Keratinocyte (primary cell): ENCODE data around the gene EGLN1. TPM values are rescaled to one million over a fixed set of nuclear protein-coding genes. Genes with fewer than 3 reads are reported as not detected.

Experiments
- DNase-seq: peaks from one replicate; pipeline ENCODE4 v3.0.0-alpha.2; 2011; ENCODE audit warnings: low read depth, missing footprints, low spot score
- FAIRE-seq: peaks from 2 replicates; lab custom pipeline; 2011; peaks lifted over from hg19 to GRCh38; lab: Jason Lieb, UNC
- H2AFZ ChIP-seq: 2 replicates; pipeline ENCODE4 v1.6.0; 2012; ENCODE audit warnings: low read length, control low read depth, inconsistent platforms; ENCODE audit not compliant: control insufficient read depth
- H3K27ac ChIP-seq: 2 replicates; pipeline ENCODE4 v1.5.1; 2011; ENCODE audit warnings: low read length; ENCODE audit not compliant: control insufficient read depth, insufficient read depth
- H3K27me3 ChIP-seq: 3 replicates; pipeline ENCODE4 v1.6.0; 2011; ENCODE audit warnings: low read length; ENCODE audit not compliant: control insufficient read depth, insufficient read depth; ENCODE audit errors: extremely low read depth
- H3K36me3 ChIP-seq, 2 experiments: 2 replicates in 1 of 2; 3 replicates in 1 of 2; pipeline ENCODE4 v1.5.1; 2011; ENCODE audit warnings: low read length in 2 of 2, mild to moderate bottlenecking in 1 of 2; ENCODE audit not compliant: control insufficient read depth in 2 of 2, insufficient read depth in 2 of 2; ENCODE audit errors: extremely low read depth in 1 of 2
- H3K4me1 ChIP-seq: 3 replicates; pipeline ENCODE4 v1.5.1; 2011; ENCODE audit warnings: low read length; ENCODE audit not compliant: control insufficient read depth, insufficient read depth; ENCODE audit errors: extremely low read depth
- H3K4me2 ChIP-seq: 3 replicates; pipeline ENCODE4 v1.6.0; 2011; ENCODE audit warnings: low read depth, low read length; ENCODE audit not compliant: control insufficient read depth, insufficient read depth; ENCODE audit errors: extremely low read depth
- H3K4me3 ChIP-seq, 3 experiments: fragments of 200-600 bp in 1 of 3; sonication (generic) in 1 of 3; 2 replicates in 2 of 3; 3 replicates in 1 of 3; pipeline ENCODE4 v1.5.1; 2011 to 2016; ENCODE audit warnings: low read length in 3 of 3, mild to moderate bottlenecking in 3 of 3, control low read depth in 2 of 3, inconsistent platforms in 1 of 3, low read depth in 1 of 3, mixed read lengths in 1 of 3, mixed run types in 1 of 3, moderate library complexity in 1 of 3; ENCODE audit not compliant: control insufficient read depth in 2 of 3, insufficient read depth in 2 of 3; ENCODE audit errors: extremely low read depth in 1 of 3
- H3K79me2 ChIP-seq: 2 replicates; pipeline ENCODE4 v1.6.0; 2012; ENCODE audit warnings: low read length; ENCODE audit not compliant: control insufficient read depth, insufficient read depth
- H3K9ac ChIP-seq: 3 replicates; pipeline ENCODE4 v1.6.0; 2011; ENCODE audit warnings: low read length; ENCODE audit not compliant: control insufficient read depth, insufficient read depth; ENCODE audit errors: extremely low read depth
- H3K9me1 ChIP-seq: 3 replicates; pipeline ENCODE4 v1.6.0; 2011; ENCODE audit warnings: low read length; ENCODE audit not compliant: control insufficient read depth, insufficient read depth; ENCODE audit errors: extremely low read depth
- H3K9me3 ChIP-seq: 2 replicates; pipeline ENCODE4 v1.5.1; 2012; ENCODE audit warnings: low read depth, low read length; ENCODE audit not compliant: control insufficient read depth
- H4K20me1 ChIP-seq: 3 replicates; pipeline ENCODE4 v1.6.0; 2011; ENCODE audit warnings: low read length; ENCODE audit not compliant: control insufficient read depth, insufficient read depth; ENCODE audit errors: extremely low read depth
- EZH2 ChIP-seq: IDR thresholded peaks from one replicate; pipeline ENCODE4 v1.6.1; 2012; ENCODE audit warnings: inconsistent platforms, mild to moderate bottlenecking, low read length, moderate library complexity
- dilution Hi-C: fragments of 300-500 bp; cut with MboI; formaldehyde crosslinking; loops from one replicate; pipeline ENCODE4 v1.7.0; 2020; ENCODE audit warnings: low sequenced_read_pairs; ENCODE audit not compliant: extremely low pct_ligation_motif_present
- polyA plus RNA-seq, 5 experiments: library from polyadenylated mRNA; depleted of rRNA in 3 of 5; stranded (reverse) in 3 of 5; stranded (forward) in 1 of 5; unstranded in 1 of 5; fragments of >200 nt; gene quantifications; 1 replicate in 1 of 5; 2 replicates in 3 of 5; 3 replicates in 1 of 5; pipeline versions ENCODE4 v1.2.1 to v1.2.3, GENCODE V29; 2011 to 2012; ENCODE audit warnings: missing spikeins in 2 of 5, low read depth in 1 of 5, low replicate concordance in 1 of 5
- TF ChIP-seq, protein P1 (sequence below), 3 experiments: IDR thresholded peaks in 1 of 3; conservative IDR thresholded peaks in 1 of 3; optimal IDR thresholded peaks in 1 of 3; 2 replicates in 2 of 3; 3 replicates in 1 of 3; pipeline versions ENCODE3 to v1.5.1; 2011; ENCODE audit warnings: low read length in 3 of 3, mild to moderate bottlenecking in 3 of 3, moderate library complexity in 2 of 3, control low read depth in 1 of 3, inconsistent platforms in 1 of 3; ENCODE audit not compliant: insufficient read depth in 2 of 3; ENCODE audit errors: extremely low read depth in 1 of 3

Gene EGLN1
- polyA plus RNA-seq, 1 donor (not counting 4 experiments of a cell fraction or from before 2014, with no cell fraction given), result 34.1 TPM

DNA sequence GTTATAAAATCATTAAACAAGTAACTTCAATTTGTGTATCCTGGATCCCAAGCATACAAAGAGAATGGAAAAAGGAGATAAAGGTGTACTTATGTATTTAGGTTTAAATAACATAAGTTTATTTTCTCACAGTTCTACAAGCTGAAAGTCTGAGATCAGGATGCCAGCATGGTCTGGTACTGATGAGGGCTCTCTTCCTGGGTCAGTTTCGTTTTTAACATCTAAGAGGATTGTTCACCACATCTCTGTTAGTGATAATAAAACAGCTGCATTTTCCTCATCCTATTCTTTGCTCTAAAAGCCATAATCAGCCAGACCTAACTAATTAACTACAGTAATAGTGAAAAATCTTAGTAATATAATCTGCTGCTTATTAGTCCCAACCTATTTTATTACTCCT is 5.2 kb downstream of the EGLN1 start:
- no peak for TF ChIP-seq EZH2
- TF ChIP-seq, protein P1, sequence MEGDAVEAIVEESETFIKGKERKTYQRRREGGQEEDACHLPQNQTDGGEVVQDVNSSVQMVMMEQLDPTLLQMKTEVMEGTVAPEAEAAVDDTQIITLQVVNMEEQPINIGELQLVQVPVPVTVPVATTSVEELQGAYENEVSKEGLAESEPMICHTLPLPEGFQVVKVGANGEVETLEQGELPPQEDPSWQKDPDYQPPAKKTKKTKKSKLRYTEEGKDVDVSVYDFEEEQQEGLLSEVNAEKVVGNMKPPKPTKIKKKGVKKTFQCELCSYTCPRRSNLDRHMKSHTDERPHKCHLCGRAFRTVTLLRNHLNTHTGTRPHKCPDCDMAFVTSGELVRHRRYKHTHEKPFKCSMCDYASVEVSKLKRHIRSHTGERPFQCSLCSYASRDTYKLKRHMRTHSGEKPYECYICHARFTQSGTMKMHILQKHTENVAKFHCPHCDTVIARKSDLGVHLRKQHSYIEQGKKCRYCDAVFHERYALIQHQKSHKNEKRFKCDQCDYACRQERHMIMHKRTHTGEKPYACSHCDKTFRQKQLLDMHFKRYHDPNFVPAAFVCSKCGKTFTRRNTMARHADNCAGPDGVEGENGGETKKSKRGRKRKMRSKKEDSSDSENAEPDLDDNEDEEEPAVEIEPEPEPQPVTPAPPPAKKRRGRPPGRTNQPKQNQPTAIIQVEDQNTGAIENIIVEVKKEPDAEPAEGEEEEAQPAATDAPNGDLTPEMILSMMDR (optimal IDR thresholded peaks at IDR 0.05 in 1 of 3, IDR thresholded peaks at IDR 0.05 in 1 of 3, conservative IDR thresholded peaks at IDR 0.05 in 1 of 3; ENCODE audit: extremely low read depth in 1 of 3, insufficient read depth in 2 of 3, low read length in 3 of 3), result no peak
- no peak for FAIRE-seq
- peaks cover 2% of the 10 kb centered on the region for H3K9me1 ChIP-seq
- H3K27ac ChIP-seq, result no peak overlapping the region
- no peaks in the 10 kb centered on the region for H3K9me3 ChIP-seq
- peak overlapping the region in 2 of 3 experiments; percentile 3 to 23 for H3K4me3 ChIP-seq
- dilution Hi-C loops, result no loop called here
- no peak overlapping the region for H2AFZ ChIP-seq
- peak overlapping the region; percentile 99 for H3K4me2 ChIP-seq
- peaks cover 33% of the 10 kb centered on the region for H3K4me1 ChIP-seq
- peaks cover 0 to 2% of the 10 kb centered on the region in 2 experiments for H3K36me3 ChIP-seq
- H3K27me3 ChIP-seq, result no peaks in the 10 kb centered on the region
- DNase-seq, result no peak
- peaks cover 2% of the 10 kb centered on the region for H4K20me1 ChIP-seq
- no peak overlapping the region for H3K9ac ChIP-seq
- H3K79me2 ChIP-seq, result peaks cover 95% of the 10 kb centered on the region

DNA sequence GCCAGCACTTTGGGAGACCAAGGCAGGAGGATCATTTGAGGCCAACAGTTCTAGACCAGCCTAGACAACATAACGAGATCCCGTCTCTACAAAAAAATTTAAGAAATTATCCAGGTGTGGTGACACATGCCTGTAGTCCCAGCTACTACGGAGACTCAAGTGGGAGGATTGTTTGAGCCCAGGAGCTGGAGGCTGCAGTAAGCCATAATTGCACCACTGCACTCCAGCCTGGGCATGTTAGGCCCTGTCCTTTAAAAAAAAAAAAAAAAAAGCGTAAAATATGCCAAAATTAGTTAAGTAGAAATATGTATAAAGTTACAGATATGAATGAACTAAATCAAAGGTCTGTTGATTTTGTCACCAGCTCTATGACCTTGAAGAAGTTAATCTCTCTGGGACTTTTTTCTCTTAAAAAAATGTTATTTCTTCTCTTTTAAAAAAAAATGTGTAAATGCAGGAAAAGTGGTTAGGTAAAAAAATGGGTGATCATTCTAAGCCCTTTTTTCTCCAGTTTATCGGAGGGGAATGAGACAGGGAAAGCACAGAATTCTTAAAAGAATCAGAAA is 7.0 kb downstream of the EGLN1 start:
- peaks cover 92% of the 10 kb centered on the region for H3K79me2 ChIP-seq
- no peaks in the 10 kb centered on the region for H3K27me3 ChIP-seq
- DNase-seq, result no peak
- dilution Hi-C loops, result no loop called here
- no peak for TF ChIP-seq EZH2
- TF ChIP-seq, protein P1 (optimal IDR thresholded peaks at IDR 0.05 in 1 of 3, IDR thresholded peaks at IDR 0.05 in 1 of 3, conservative IDR thresholded peaks at IDR 0.05 in 1 of 3; ENCODE audit: extremely low read depth in 1 of 3, insufficient read depth in 2 of 3, low read length in 3 of 3), result no peak
- FAIRE-seq, result no peak
- H4K20me1 ChIP-seq, result peaks cover 2% of the 10 kb centered on the region
- H3K27ac ChIP-seq, result no peak overlapping the region
- no peak overlapping the region for H3K4me3 ChIP-seq
- peaks cover 0 to 2% of the 10 kb centered on the region in 2 experiments for H3K36me3 ChIP-seq
- peaks cover 2% of the 10 kb centered on the region for H3K9me1 ChIP-seq
- peaks cover 33% of the 10 kb centered on the region for H3K4me1 ChIP-seq
- H3K9me3 ChIP-seq, result no peaks in the 10 kb centered on the region
- no peak overlapping the region for H3K4me2 ChIP-seq
- H2AFZ ChIP-seq, result no peak overlapping the region
- no peak overlapping the region for H3K9ac ChIP-seq
